ENCODE measurements around the gene EXOC4.

DNA sequence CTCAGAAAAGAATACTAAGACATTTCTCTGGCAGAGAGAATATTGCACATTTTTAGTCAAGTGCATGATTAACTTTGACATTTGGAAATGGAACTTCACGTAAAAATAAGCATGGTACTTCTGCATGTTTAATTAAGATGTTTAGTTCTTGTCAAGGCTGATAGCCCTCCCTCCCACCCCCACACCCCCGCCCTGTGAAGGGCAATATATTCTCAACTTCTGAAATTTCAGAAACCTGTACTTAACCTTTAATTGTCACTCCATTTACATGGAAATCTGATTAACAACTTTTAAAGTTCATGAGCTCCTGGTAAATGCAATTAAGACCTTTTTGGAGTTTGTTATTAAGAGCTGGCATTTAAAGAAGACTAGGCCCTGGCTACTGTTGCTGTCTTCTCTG, 205.8 kb downstream of the EXOC4 start:
- TF ChIP-seq, protein P1, sequence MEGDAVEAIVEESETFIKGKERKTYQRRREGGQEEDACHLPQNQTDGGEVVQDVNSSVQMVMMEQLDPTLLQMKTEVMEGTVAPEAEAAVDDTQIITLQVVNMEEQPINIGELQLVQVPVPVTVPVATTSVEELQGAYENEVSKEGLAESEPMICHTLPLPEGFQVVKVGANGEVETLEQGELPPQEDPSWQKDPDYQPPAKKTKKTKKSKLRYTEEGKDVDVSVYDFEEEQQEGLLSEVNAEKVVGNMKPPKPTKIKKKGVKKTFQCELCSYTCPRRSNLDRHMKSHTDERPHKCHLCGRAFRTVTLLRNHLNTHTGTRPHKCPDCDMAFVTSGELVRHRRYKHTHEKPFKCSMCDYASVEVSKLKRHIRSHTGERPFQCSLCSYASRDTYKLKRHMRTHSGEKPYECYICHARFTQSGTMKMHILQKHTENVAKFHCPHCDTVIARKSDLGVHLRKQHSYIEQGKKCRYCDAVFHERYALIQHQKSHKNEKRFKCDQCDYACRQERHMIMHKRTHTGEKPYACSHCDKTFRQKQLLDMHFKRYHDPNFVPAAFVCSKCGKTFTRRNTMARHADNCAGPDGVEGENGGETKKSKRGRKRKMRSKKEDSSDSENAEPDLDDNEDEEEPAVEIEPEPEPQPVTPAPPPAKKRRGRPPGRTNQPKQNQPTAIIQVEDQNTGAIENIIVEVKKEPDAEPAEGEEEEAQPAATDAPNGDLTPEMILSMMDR (IDR thresholded peaks at IDR 0.05), result no peak
- TF ChIP-seq POLR2A (IDR thresholded peaks at IDR 0.05), result no peak

All from vagina (tissue), 2 donors.